Peyer's patch (tissue), 4 donors: ENCODE data around the gene CDC23.

Experiments
- CTCF ChIP-seq, 6 experiments: fragments of 450-650 bp in 4 of 6; fragments of 200-600 bp in 2 of 6; sonication (generic) in 1 of 6; IDR thresholded peaks; one replicate each; pipeline ENCODE4 v1.5.1; 2017 to 2019; ENCODE audit warnings: antibody characterized with exemption in 6 of 6, mild to moderate bottlenecking in 3 of 6, moderate library complexity in 1 of 6
- POLR2A ChIP-seq, 2 donors: fragments of 450-650 bp; IDR thresholded peaks; one replicate each; pipeline ENCODE4 v1.5.1; 2017; ENCODE audit warnings: antibody characterized with exemption in 2 of 2, mild to moderate bottlenecking in 2 of 2, moderate library complexity in 2 of 2

- no peak for TF ChIP-seq CTCF (IDR thresholded peaks at IDR 0.05)
- peak; percentile 45 to 51 for TF ChIP-seq POLR2A (IDR thresholded peaks at IDR 0.05)
Measured at GRCh38 chr5:138178516-138179276, 34.4 kb downstream of the CDC23 start, which contains the start of the genes BRD8 and KIF20A.
